HG03280 (cell line): ENCODE results near the gene PLIN4.
"Not testable (repeated sequence)": the region's sequence is repeated elsewhere in the genome, so short reads cannot be mapped to it uniquely, and the experiment has no call there.

Experiments used
- ATAC-seq: cut with Tn5 transposase; IDR thresholded peaks from one replicate; pipeline ENCODE4 v1.9.1; 2021; ENCODE audit warnings: mild to moderate bottlenecking, moderate library complexity; ENCODE audit not compliant: unreplicated experiment

The PLIN4 gene

GRCh38 chr19:4518345-4519171 is at the start of gene PLIN4:
PLIN4 (minus strand) TSS chr19:4518486; CDS start chr19:4518272, 214 bp downstream.
- no peak for ATAC-seq

GRCh38 chr19:4567584-4568071 is 49.3 kb upstream of the PLIN4 start:
- ATAC-seq, result no peak

- ATAC-seq, result no peak
These were observed 48.2 kb upstream of the PLIN4 start for GRCh38 chr19:4566402-4567051.

GRCh38 chr19:4563562-4563961 is 45.3 kb upstream of the PLIN4 start:
- not testable (repeated sequence) for ATAC-seq

GRCh38 chr19:4562085-4562484 is 43.8 kb upstream of the PLIN4 start:
- ATAC-seq, result not testable (repeated sequence)

GRCh38 chr19:4559569-4559968 is 41.3 kb upstream of the PLIN4 start, which contains the start of gene SEMA6B:
SEMA6B (minus strand) TSS chr19:4559684; CDS start chr19:4558457, 1,227 bp downstream.
- no peak for ATAC-seq

GRCh38 chr19:4557971-4558941 is 40.0 kb upstream of the PLIN4 start:
- ATAC-seq, result no peak

GRCh38 chr19:4557144-4557970 is 39.1 kb upstream of the PLIN4 start:
- no peak for ATAC-seq

GRCh38 chr19:4556597-4557127 is 38.4 kb upstream of the PLIN4 start:
- no peak for ATAC-seq

- no peak for ATAC-seq
These were observed 37.6 kb upstream of the PLIN4 start for GRCh38 chr19:4555657-4556561.

GRCh38 chr19:4554717-4555116 is 36.4 kb upstream of the PLIN4 start:
- ATAC-seq, result no peak

GRCh38 chr19:4553775-4554174 is 35.5 kb upstream of the PLIN4 start:
- no peak for ATAC-seq

- no peak for ATAC-seq
These were observed 34.9 kb upstream of the PLIN4 start for GRCh38 chr19:4553092-4553695.

GRCh38 chr19:4552525-4552819 is 34.2 kb upstream of the PLIN4 start:
- no peak for ATAC-seq

GRCh38 chr19:4550479-4551050 is 32.3 kb upstream of the PLIN4 start:
- ATAC-seq, result no peak

- no peak for ATAC-seq
These were observed 31.7 kb upstream of the PLIN4 start for GRCh38 chr19:4550018-4550417.

GRCh38 chr19:4548238-4548584 is 29.9 kb upstream of the PLIN4 start:
- ATAC-seq, result no peak
